Endothelial cell (in vitro differentiated cells): Measurements from ENCODE around the gene MADCAM1. TPM values are rescaled to one million over a fixed set of nuclear protein-coding genes. Genes with fewer than 3 reads are reported as not detected.

Experiments
- DNase-seq: peaks from one replicate; pipeline ENCODE4 v3.0.0; 2021; ENCODE audit warnings: low spot score
- H3K27ac Mint-ChIP-seq: one replicate; pipeline ENCODE4 v1.8.0; 2021; ENCODE audit warnings: mixed read lengths, inconsistent platforms; ENCODE audit not compliant: unreplicated experiment
- H3K27me3 Mint-ChIP-seq: one replicate; pipeline ENCODE4 v1.8.0; 2021; ENCODE audit warnings: mild to moderate bottlenecking, moderate library complexity, mixed read lengths, inconsistent platforms; ENCODE audit not compliant: unreplicated experiment
- H3K36me3 Mint-ChIP-seq: one replicate; pipeline ENCODE4 v1.8.0; 2021; ENCODE audit warnings: mild to moderate bottlenecking, low read depth, mixed read lengths, inconsistent platforms; ENCODE audit not compliant: unreplicated experiment
- H3K4me1 Mint-ChIP-seq: one replicate; pipeline ENCODE4 v1.8.0; 2021; ENCODE audit warnings: mild to moderate bottlenecking, mixed read lengths, inconsistent platforms; ENCODE audit not compliant: unreplicated experiment
- H3K4me3 Mint-ChIP-seq: one replicate; pipeline ENCODE4 v1.8.0; 2021; ENCODE audit warnings: mild to moderate bottlenecking, mixed read lengths, inconsistent platforms; ENCODE audit not compliant: unreplicated experiment
- H3K9me3 Mint-ChIP-seq: one replicate; pipeline ENCODE4 v1.8.0; 2021; ENCODE audit warnings: mixed read lengths, inconsistent platforms; ENCODE audit not compliant: unreplicated experiment
- CTCF ChIP-seq: fragments of 200-600 bp; sonication (generic); IDR thresholded peaks from one replicate; pipeline ENCODE4 v1.5.0; 2021; ENCODE audit warnings: antibody characterized with exemption; ENCODE audit not compliant: unreplicated experiment
- total RNA-seq: library from RNA; stranded (reverse); fragmentation: NEBNext Ultra II Directional; extraction: Animal tissue kit (Norgen Biotek cat#: 25700); gene quantifications from one replicate; pipeline ENCODE4 v1.2.1, GENCODE V29; 2021; ENCODE audit not compliant: unreplicated experiment

Gene MADCAM1
- total RNA-seq, 1 donor from 2014 or later, result 6.5 TPM

- DNase-seq, result no peak
- TF ChIP-seq CTCF, result no peak
- peaks cover 9% of the 10 kb centered on the region for H3K4me1 Mint-ChIP-seq
- no peak overlapping the region for H3K27ac Mint-ChIP-seq
- H3K27me3 Mint-ChIP-seq, result peaks cover 20% of the 10 kb centered on the region
- H3K9me3 Mint-ChIP-seq, result no peaks in the 10 kb centered on the region
- no peak overlapping the region for H3K4me3 Mint-ChIP-seq
- H3K36me3 Mint-ChIP-seq, result peaks cover 10% of the 10 kb centered on the region
These were observed 22.4 kb downstream of the MADCAM1 start for GRCh38 chr19:518598-519231.

GRCh38 chr19:519449-519865, 23.2 kb downstream of the MADCAM1 start:
- no peaks in the 10 kb centered on the region for H3K9me3 Mint-ChIP-seq
- no peak for DNase-seq
- H3K4me3 Mint-ChIP-seq, result no peak overlapping the region
- peaks cover 6% of the 10 kb centered on the region for H3K4me1 Mint-ChIP-seq
- TF ChIP-seq CTCF, result no peak
- peaks cover 3% of the 10 kb centered on the region for H3K36me3 Mint-ChIP-seq
- no peak overlapping the region for H3K27ac Mint-ChIP-seq
- peaks cover 17% of the 10 kb centered on the region for H3K27me3 Mint-ChIP-seq

GRCh38 chr19:522726-523125, 26.4 kb downstream of the MADCAM1 start:
- H3K27ac Mint-ChIP-seq, result no peak overlapping the region
- H3K4me3 Mint-ChIP-seq, result no peak overlapping the region
- H3K4me1 Mint-ChIP-seq, result no peaks in the 10 kb centered on the region
- H3K27me3 Mint-ChIP-seq, result peaks cover 11% of the 10 kb centered on the region
- no peak for DNase-seq
- no peak for TF ChIP-seq CTCF
- H3K9me3 Mint-ChIP-seq, result no peaks in the 10 kb centered on the region
- no peaks in the 10 kb centered on the region for H3K36me3 Mint-ChIP-seq

GRCh38 chr19:524062-524674, 27.9 kb downstream of the MADCAM1 start:
- Mint-ChIP-seq H3K36me3 (no peaks in the 10 kb centered on the region), H3K9me3 (no peaks in the 10 kb centered on the region), H3K4me1 (no peaks in the 10 kb centered on the region), H3K27me3 (peaks cover 11% of the 10 kb centered on the region), H3K27ac (no peak overlapping the region), H3K4me3 (no peak overlapping the region)
- DNase-seq, result no peak
- TF ChIP-seq CTCF, result no peak

GRCh38 chr19:525029-525428, 28.7 kb downstream of the MADCAM1 start:
- Mint-ChIP-seq H3K4me1 (peaks cover under 1% of the 10 kb centered on the region), H3K27me3 (peaks cover 13% of the 10 kb centered on the region), H3K36me3 (no peaks in the 10 kb centered on the region), H3K27ac (no peak overlapping the region), H3K9me3 (no peaks in the 10 kb centered on the region), H3K4me3 (no peak overlapping the region)
- no peak for DNase-seq
- no peak for TF ChIP-seq CTCF
